ENCODE data around the gene NCAPG2.

Gene NCAPG2

GRCh38 chr7:158606671-158607424 lies 97.8 kb downstream of the NCAPG2 start:
- Histone ChIP-seq H3K4me1 (ENCODE audit: control insufficient read depth in 1 of 2, insufficient read depth in 2 of 2, low read length in 2 of 2) (no peaks in the 10 kb centered on the region), H3K9me3 (ENCODE audit: control insufficient read depth in 1 of 2, low read length in 2 of 2) (no peaks in the 10 kb centered on the region), H3K4me3 (ENCODE audit: low read depth in 1 of 2, low read length in 2 of 2) (no peak overlapping the region), H3K36me3 (ENCODE audit: control insufficient read depth in 1 of 2, insufficient read depth in 2 of 2, low read length in 2 of 2) (no peaks in the 10 kb centered on the region), H3K27me3 (ENCODE audit: low read depth, low read length) (no peaks in the 10 kb centered on the region), H3K27ac (ENCODE audit: low read length) (no peak overlapping the region)

- Histone ChIP-seq H3K27me3 (ENCODE audit: low read depth, low read length) (no peaks in the 10 kb centered on the region), H3K36me3 (ENCODE audit: control insufficient read depth in 1 of 2, insufficient read depth in 2 of 2, low read length in 2 of 2) (no peaks in the 10 kb centered on the region), H3K4me1 (ENCODE audit: control insufficient read depth in 1 of 2, insufficient read depth in 2 of 2, low read length in 2 of 2) (no peaks in the 10 kb centered on the region), H3K27ac (ENCODE audit: low read length) (no peak overlapping the region), H3K4me3 (ENCODE audit: low read depth in 1 of 2, low read length in 2 of 2) (no peak overlapping the region), H3K9me3 (ENCODE audit: control insufficient read depth in 1 of 2, low read length in 2 of 2) (no peaks in the 10 kb centered on the region)
Measured at GRCh38 chr7:158606129-158606528, 98.5 kb downstream of the NCAPG2 start.

GRCh38 chr7:158603773-158604755 lies 100.5 kb downstream of the NCAPG2 start:
- no peaks in the 10 kb centered on the region for H3K4me1 ChIP-seq (ENCODE audit: control insufficient read depth in 1 of 2, insufficient read depth in 2 of 2, low read length in 2 of 2)
- no peaks in the 10 kb centered on the region for H3K36me3 ChIP-seq (ENCODE audit: control insufficient read depth in 1 of 2, insufficient read depth in 2 of 2, low read length in 2 of 2)
- no peaks in the 10 kb centered on the region for H3K27me3 ChIP-seq (ENCODE audit: low read depth, low read length)
- H3K4me3 ChIP-seq (ENCODE audit: low read depth in 1 of 2, low read length in 2 of 2): no peak overlapping the region
- H3K27ac ChIP-seq (ENCODE audit: low read length): no peak overlapping the region
- H3K9me3 ChIP-seq (ENCODE audit: control insufficient read depth in 1 of 2, low read length in 2 of 2): no peaks in the 10 kb centered on the region

DNA sequence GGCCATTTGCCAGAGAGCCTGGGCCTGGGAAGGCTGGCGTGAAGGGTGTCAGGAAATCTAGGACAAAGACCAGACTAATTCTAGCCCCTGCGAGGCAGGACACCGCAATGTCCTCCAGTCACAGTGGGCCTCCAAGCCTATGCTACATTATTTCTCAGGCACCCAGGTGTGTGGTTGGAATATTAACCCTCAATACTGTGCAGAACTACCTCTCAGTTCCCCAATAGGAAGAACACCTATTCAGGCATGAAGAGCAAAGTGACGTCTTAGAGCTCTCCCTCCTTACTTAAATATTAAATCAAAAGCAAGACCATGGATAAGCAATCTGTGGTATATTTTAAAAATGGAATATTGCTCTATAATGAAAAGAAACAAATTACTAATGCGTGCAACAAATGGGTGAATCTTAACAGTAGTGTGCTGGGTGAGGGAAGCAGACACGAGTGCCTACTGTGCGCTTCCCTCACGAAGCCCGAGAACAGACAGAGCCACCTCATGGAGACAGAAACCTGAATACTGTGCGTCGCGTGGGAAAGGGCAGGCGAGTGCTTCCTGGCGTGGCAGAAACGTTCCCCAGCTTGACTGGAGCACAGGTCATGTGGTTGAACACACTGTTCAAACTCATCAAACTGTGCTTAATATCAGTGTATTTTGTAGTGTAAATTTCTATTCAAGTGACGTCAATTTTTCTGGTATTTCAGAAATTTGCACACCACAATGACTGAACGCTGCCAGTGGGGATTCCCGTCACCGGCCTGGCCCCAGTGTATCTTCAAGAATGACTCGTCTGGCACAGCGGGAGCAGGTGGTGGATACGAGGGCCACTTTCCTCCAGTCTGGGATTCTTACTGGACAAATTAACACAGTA lies 101.5 kb downstream of the NCAPG2 start:
- Histone ChIP-seq H3K27me3 (ENCODE audit: low read depth, low read length) (no peaks in the 10 kb centered on the region), H3K9me3 (ENCODE audit: control insufficient read depth in 1 of 2, low read length in 2 of 2) (no peaks in the 10 kb centered on the region), H3K27ac (ENCODE audit: low read length) (no peak overlapping the region), H3K36me3 (ENCODE audit: control insufficient read depth in 1 of 2, insufficient read depth in 2 of 2, low read length in 2 of 2) (no peaks in the 10 kb centered on the region), H3K4me1 (ENCODE audit: control insufficient read depth in 1 of 2, insufficient read depth in 2 of 2, low read length in 2 of 2) (no peaks in the 10 kb centered on the region), H3K4me3 (ENCODE audit: low read depth in 1 of 2, low read length in 2 of 2) (no peak overlapping the region)

DNA sequence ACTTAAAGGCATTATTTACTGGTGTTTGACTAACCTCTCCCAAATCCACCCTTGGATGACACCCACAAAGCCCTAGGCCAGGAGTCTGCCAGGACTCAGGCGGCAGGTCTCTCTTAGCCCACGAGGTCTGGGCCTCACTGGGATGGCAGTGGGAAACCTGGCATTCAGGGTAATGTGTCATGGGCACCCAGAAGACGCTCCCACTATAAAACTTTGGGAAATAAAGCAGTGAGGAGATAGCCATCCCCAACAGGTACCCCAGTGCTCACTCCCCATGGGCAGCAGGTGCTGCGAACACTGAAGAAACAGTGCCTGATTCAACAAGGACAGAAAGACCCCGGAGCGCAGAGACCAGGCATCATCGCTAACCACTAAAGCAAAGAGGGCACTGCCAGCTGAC lies 102.6 kb downstream of the NCAPG2 start:
- Histone ChIP-seq H3K27me3 (ENCODE audit: low read depth, low read length) (no peaks in the 10 kb centered on the region), H3K27ac (ENCODE audit: low read length) (no peak overlapping the region), H3K9me3 (ENCODE audit: control insufficient read depth in 1 of 2, low read length in 2 of 2) (no peaks in the 10 kb centered on the region), H3K36me3 (ENCODE audit: control insufficient read depth in 1 of 2, insufficient read depth in 2 of 2, low read length in 2 of 2) (no peaks in the 10 kb centered on the region), H3K4me3 (ENCODE audit: low read depth in 1 of 2, low read length in 2 of 2) (no peak overlapping the region), H3K4me1 (ENCODE audit: control insufficient read depth in 1 of 2, insufficient read depth in 2 of 2, low read length in 2 of 2) (no peaks in the 10 kb centered on the region)

DNA sequence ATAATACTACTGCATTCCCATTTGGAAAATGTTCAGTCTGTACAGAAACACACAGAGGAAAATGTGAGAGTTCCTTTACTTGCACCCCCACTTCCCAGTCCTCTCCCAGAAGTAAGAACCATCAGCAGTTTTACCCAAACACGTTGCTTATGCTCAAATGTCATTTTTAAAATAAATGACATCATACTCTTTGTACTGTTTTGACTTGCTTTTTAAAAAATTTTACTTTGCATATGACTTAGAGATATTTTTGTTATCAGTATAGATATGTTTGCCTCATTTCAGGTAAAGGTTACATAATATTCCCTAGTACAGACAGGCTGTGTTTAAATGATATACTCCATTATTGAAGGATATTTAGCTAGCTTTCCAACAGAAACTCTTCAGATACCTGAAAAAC lies 103.5 kb downstream of the NCAPG2 start:
- H3K9me3 ChIP-seq (ENCODE audit: control insufficient read depth in 1 of 2, low read length in 2 of 2): no peaks in the 10 kb centered on the region
- no peak overlapping the region for H3K4me3 ChIP-seq (ENCODE audit: low read depth in 1 of 2, low read length in 2 of 2)
- H3K4me1 ChIP-seq (ENCODE audit: control insufficient read depth in 1 of 2, insufficient read depth in 2 of 2, low read length in 2 of 2): no peaks in the 10 kb centered on the region
- H3K27ac ChIP-seq (ENCODE audit: low read length): no peak overlapping the region
- no peaks in the 10 kb centered on the region for H3K36me3 ChIP-seq (ENCODE audit: control insufficient read depth in 1 of 2, insufficient read depth in 2 of 2, low read length in 2 of 2)
- no peaks in the 10 kb centered on the region for H3K27me3 ChIP-seq (ENCODE audit: low read depth, low read length)

DNA sequence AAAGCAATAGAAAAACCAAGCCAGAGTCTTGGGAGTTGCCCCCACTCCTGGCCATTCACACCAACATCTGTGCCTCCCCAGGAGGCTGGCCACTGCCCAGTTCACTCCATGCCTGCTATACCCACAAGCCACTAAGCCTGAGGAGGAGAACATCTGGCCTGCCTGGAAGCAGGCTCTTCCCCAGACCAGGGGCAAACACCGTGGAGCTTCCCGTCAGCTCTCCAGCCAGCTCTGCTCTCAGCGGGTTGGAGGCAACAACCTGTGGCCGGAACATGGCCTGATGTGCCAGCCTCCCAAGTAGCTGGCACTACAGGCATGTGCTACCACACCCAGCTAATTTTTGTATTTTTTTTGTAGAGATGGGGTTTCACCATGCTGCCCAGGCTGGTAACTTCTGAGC lies 107.9 kb downstream of the NCAPG2 start:
- no peaks in the 10 kb centered on the region for H3K4me1 ChIP-seq (ENCODE audit: control insufficient read depth in 1 of 2, insufficient read depth in 2 of 2, low read length in 2 of 2)
- H3K27ac ChIP-seq (ENCODE audit: low read length): no peak overlapping the region
- H3K9me3 ChIP-seq (ENCODE audit: control insufficient read depth in 1 of 2, low read length in 2 of 2): peaks cover 0 to 8% of the 10 kb centered on the region in 2 donors
- H3K27me3 ChIP-seq (ENCODE audit: low read depth, low read length): no peaks in the 10 kb centered on the region
- H3K4me3 ChIP-seq (ENCODE audit: low read depth in 1 of 2, low read length in 2 of 2): no peak overlapping the region
- no peaks in the 10 kb centered on the region for H3K36me3 ChIP-seq (ENCODE audit: control insufficient read depth in 1 of 2, insufficient read depth in 2 of 2, low read length in 2 of 2)

DNA sequence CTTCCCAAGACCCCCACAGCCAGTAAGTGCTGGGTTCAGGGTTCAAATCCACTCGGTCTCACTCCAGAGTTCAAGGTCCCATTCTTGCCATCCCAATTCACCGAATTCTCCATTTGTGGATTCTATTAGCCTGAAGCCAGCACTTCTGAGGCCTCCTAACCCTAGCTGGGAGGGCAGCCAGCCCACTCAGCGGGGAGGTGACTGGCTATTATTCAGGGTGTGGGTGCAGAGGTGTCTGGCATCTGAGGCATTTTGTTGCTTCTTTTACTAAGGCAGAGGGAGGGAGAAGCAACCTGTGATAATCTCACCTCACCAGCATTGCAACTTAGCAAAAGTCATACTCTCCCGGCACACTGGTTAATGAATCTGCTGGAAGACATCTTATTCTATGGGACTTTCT lies 108.3 kb downstream of the NCAPG2 start:
- Histone ChIP-seq H3K4me3 (ENCODE audit: low read depth in 1 of 2, low read length in 2 of 2) (no peak overlapping the region), H3K27me3 (ENCODE audit: low read depth, low read length) (no peaks in the 10 kb centered on the region)

DNA sequence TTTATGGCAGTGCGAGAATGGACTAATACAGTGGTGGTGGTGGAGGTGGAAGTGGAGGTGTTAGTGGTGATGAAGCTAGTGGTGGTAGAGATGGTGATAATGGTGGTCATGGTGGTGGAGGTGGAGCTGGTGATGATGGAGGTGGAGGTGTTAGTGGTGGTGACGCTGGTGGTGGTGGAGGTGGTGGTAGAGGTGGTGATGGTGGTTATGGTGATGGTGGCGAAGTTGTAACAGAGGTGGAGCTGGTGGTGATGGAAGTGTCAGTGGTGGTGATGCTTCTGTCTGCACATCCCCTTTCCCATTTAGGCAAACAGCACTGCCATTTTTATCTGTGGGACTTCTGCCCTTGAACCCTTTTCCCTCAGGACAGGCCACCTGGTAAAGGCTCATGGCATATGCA lies 109.5 kb downstream of the NCAPG2 start:
- Histone ChIP-seq H3K4me3 (ENCODE audit: low read depth in 1 of 2, low read length in 2 of 2) (no peak overlapping the region), H3K4me1 (ENCODE audit: control insufficient read depth in 1 of 2, insufficient read depth in 2 of 2, low read length in 2 of 2) (no peaks in the 10 kb centered on the region), H3K36me3 (ENCODE audit: control insufficient read depth in 1 of 2, insufficient read depth in 2 of 2, low read length in 2 of 2) (no peaks in the 10 kb centered on the region), H3K9me3 (ENCODE audit: control insufficient read depth in 1 of 2, low read length in 2 of 2) (peaks cover 0 to 8% of the 10 kb centered on the region in 2 donors), H3K27ac (ENCODE audit: low read length) (no peak overlapping the region), H3K27me3 (ENCODE audit: low read depth, low read length) (no peaks in the 10 kb centered on the region)

More for the DNA sequence above, 108.3 kb downstream of the NCAPG2 start:
- Histone ChIP-seq H3K9me3 (ENCODE audit: control insufficient read depth in 1 of 2, low read length in 2 of 2) (peaks cover 0 to 8% of the 10 kb centered on the region in 2 donors), H3K4me1 (ENCODE audit: control insufficient read depth in 1 of 2, insufficient read depth in 2 of 2, low read length in 2 of 2) (no peaks in the 10 kb centered on the region), H3K36me3 (ENCODE audit: control insufficient read depth in 1 of 2, insufficient read depth in 2 of 2, low read length in 2 of 2) (no peaks in the 10 kb centered on the region), H3K27ac (ENCODE audit: low read length) (no peak overlapping the region)

- Histone ChIP-seq H3K4me1 (ENCODE audit: control insufficient read depth in 1 of 2, insufficient read depth in 2 of 2, low read length in 2 of 2) (peaks cover 0 to 4% of the 10 kb centered on the region in 2 donors), H3K9me3 (ENCODE audit: control insufficient read depth in 1 of 2, low read length in 2 of 2) (peaks cover 0 to 8% of the 10 kb centered on the region in 2 donors), H3K4me3 (ENCODE audit: low read depth in 1 of 2, low read length in 2 of 2) (no peak overlapping the region), H3K36me3 (ENCODE audit: control insufficient read depth in 1 of 2, insufficient read depth in 2 of 2, low read length in 2 of 2) (no peaks in the 10 kb centered on the region), H3K27ac (ENCODE audit: low read length) (no peak overlapping the region), H3K27me3 (ENCODE audit: low read depth, low read length) (no peaks in the 10 kb centered on the region)
Measured at GRCh38 chr7:158592541-158592940, 112.1 kb downstream of the NCAPG2 start.

- Histone ChIP-seq H3K4me3 (ENCODE audit: low read depth in 1 of 2, low read length in 2 of 2) (no peak overlapping the region), H3K36me3 (ENCODE audit: control insufficient read depth in 1 of 2, insufficient read depth in 2 of 2, low read length in 2 of 2) (no peaks in the 10 kb centered on the region), H3K27ac (ENCODE audit: low read length) (no peak overlapping the region), H3K4me1 (ENCODE audit: control insufficient read depth in 1 of 2, insufficient read depth in 2 of 2, low read length in 2 of 2) (peaks cover 0 to 8% of the 10 kb centered on the region in 2 donors), H3K27me3 (ENCODE audit: low read depth, low read length) (no peaks in the 10 kb centered on the region), H3K9me3 (ENCODE audit: control insufficient read depth in 1 of 2, low read length in 2 of 2) (peaks cover 0 to 8% of the 10 kb centered on the region in 2 donors)
Measured at GRCh38 chr7:158591944-158592343, 112.7 kb downstream of the NCAPG2 start.

Measured in muscle layer of duodenum (tissue), 2 donors.